ENCODE data around the gene CAGE1.

The CAGE1 gene

DNA sequence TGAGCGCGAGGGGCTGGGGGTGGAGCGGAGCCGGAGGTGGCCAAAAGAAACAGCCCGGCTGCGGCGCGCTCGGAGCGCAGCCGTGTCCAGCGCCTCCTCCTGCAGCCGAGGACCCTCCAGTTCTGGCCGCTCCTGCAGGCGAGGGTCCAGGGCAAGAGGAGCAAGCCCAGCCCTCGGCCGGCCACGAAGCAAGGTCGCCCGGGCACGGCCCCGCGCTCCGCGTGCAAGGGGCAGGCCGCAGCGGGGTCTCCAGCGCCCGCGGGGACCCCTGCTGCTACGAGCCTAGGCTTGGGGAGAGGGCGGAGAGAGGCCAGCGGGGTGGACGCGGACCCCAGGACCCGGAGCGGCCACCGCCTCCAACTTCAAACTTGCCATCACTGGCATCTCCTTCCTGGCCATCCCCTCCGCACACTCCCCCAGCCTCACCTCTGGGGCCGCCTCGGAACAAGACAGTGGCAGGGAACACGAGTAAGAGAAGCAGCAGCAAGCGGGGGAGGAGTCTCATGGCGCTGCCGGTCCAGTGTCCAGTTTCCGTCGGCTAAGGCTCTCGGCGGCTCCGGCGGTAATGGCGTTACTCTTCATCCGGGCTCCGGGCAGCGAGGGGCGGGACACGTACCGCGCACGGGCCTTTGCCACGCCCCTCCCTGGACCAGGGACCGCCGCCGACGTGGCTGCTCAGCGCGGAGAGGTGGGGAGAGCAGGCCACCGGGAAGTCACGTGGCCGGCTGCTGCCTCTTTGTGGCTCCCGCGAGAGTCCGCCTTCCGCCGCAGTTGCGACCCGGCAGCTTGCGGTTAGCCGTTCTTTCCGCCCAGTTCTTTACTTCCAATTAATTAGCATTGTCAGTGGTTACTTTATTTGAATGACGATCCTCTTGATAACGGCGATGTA is 76.7 kb downstream of the CAGE1 start, which contains the start of gene SSR1:
Gene SSR1 (minus strand): TSS at position 584 of the 889 bp plus-strand sequence. CDS start 79 bp downstream, at position 505.
- no CpG with 5 or more reads among the region's 83 CpGs for WGBS, 2 donors (ENCODE audit: extremely low coverage in 2 of 2, insufficient read length in 2 of 2, insufficient replicate concordance in 1 of 2)
- H2BK120ac ChIP-seq (ENCODE audit: low read depth, low read length): no peak within 1 kb of the TSS
- H3K4ac ChIP-seq (ENCODE audit: low read length): peak within 1 kb of the TSS; percentile 67
- peaks cover 5% of the 10 kb centered on the region for H3K79me1 ChIP-seq (ENCODE audit: low read depth, low read length)
- peak within 1 kb of the TSS; percentile 94 for H2BK5ac ChIP-seq (ENCODE audit: low read length)
- H3K4me2 ChIP-seq (ENCODE audit: insufficient read depth, low read length, poor library complexity, severe bottlenecking): peak within 1 kb of the TSS; percentile 73
- peaks cover 0 to 5% of the 10 kb centered on the region in 2 donors for H3K4me1 ChIP-seq (ENCODE audit: control insufficient read depth in 2 of 2, insufficient read depth in 1 of 2, low read depth in 1 of 2, low read length in 2 of 2)
- peak within 1 kb of the TSS; percentile 60 to 88 for H3K4me3 ChIP-seq (ENCODE audit: low read length in 2 of 2)
- H3K27ac ChIP-seq (replicated peaks; ENCODE audit: low read length): peak within 1 kb of the TSS; percentile 99
- peak within 1 kb of the TSS; percentile 95 for H3K23ac ChIP-seq (ENCODE audit: low read depth, low read length, poor library complexity)
- peaks cover 7 to 25% of the 10 kb centered on the region in 2 donors for H3K36me3 ChIP-seq (replicated peaks in 1 of 2; ENCODE audit: control insufficient read depth in 2 of 2, insufficient read depth in 2 of 2, low read length in 2 of 2)
- peak within 1 kb of the TSS; percentile 73 for H2BK15ac ChIP-seq (ENCODE audit: low read length)
- H2AFZ ChIP-seq (ENCODE audit: low read length): peak within 1 kb of the TSS; percentile 95
- H3K14ac ChIP-seq (ENCODE audit: low read length): peak within 1 kb of the TSS; percentile 95
- peak within 1 kb of the TSS; percentile 98 for H3K18ac ChIP-seq (ENCODE audit: low read length)
- peak; percentile 96 for DNase-seq (ENCODE audit: low spot score)
- peak within 1 kb of the TSS; percentile 97 for H2AK5ac ChIP-seq (ENCODE audit: low read depth, low read length)
- H3K9ac ChIP-seq (ENCODE audit: low read depth, low read length, poor library complexity): peak within 1 kb of the TSS; percentile 99
- H2BK12ac ChIP-seq (ENCODE audit: low read length): peak within 1 kb of the TSS; percentile 22
- peak within 1 kb of the TSS; percentile 92 for H4K8ac ChIP-seq (ENCODE audit: low read depth, low read length)
- peaks cover 0 to 4% of the 10 kb centered on the region in 2 donors for H3K9me3 ChIP-seq (replicated peaks in 1 of 2; ENCODE audit: control insufficient read depth in 2 of 2, insufficient read depth in 1 of 2, low read depth in 1 of 2, low read length in 2 of 2)
- H4K91ac ChIP-seq (ENCODE audit: low read depth, low read length, poor library complexity): peak within 1 kb of the TSS; percentile 39
- H3K27me3 ChIP-seq (ENCODE audit: control insufficient read depth in 3 of 3, insufficient read depth in 3 of 3, low read depth in 1 of 3, low read length in 3 of 3): no peaks in the 10 kb centered on the region

- Histone ChIP-seq H3K36me3 (replicated peaks in 1 of 2; ENCODE audit: control insufficient read depth in 2 of 2, insufficient read depth in 2 of 2, low read length in 2 of 2) (peaks cover 8 to 33% of the 10 kb centered on the region in 2 donors), H4K91ac (ENCODE audit: low read depth, low read length, poor library complexity) (peak overlapping the region; percentile 39), H3K18ac (ENCODE audit: low read length) (peak overlapping the region; percentile 98), H3K9ac (ENCODE audit: low read depth, low read length, poor library complexity) (peak overlapping the region; percentile 99), H3K79me1 (ENCODE audit: low read depth, low read length) (peaks cover 5% of the 10 kb centered on the region), H3K27ac (replicated peaks; ENCODE audit: low read length) (peak overlapping the region; percentile 99), H3K4me1 (ENCODE audit: control insufficient read depth in 2 of 2, insufficient read depth in 1 of 2, low read depth in 1 of 2, low read length in 2 of 2) (peaks cover 0 to 5% of the 10 kb centered on the region in 2 donors), H3K27me3 (ENCODE audit: control insufficient read depth in 3 of 3, insufficient read depth in 3 of 3, low read depth in 1 of 3, low read length in 3 of 3) (no peaks in the 10 kb centered on the region), H2BK5ac (ENCODE audit: low read length) (peak overlapping the region; percentile 94), H3K14ac (ENCODE audit: low read length) (no peak overlapping the region), H2BK12ac (ENCODE audit: low read length) (no peak overlapping the region), H3K4me2 (ENCODE audit: insufficient read depth, low read length, poor library complexity, severe bottlenecking) (peak overlapping the region; percentile 73), H2BK120ac (ENCODE audit: low read depth, low read length) (no peak overlapping the region), H3K4me3 (ENCODE audit: low read length in 2 of 2) (peak overlapping the region; percentile 60 to 88), H2AK5ac (ENCODE audit: low read depth, low read length) (peak overlapping the region; percentile 97), H3K9me3 (replicated peaks in 1 of 2; ENCODE audit: control insufficient read depth in 2 of 2, insufficient read depth in 1 of 2, low read depth in 1 of 2, low read length in 2 of 2) (peaks cover 0 to 4% of the 10 kb centered on the region in 2 donors), H3K23ac (ENCODE audit: low read depth, low read length, poor library complexity) (peak overlapping the region; percentile 95), H2AFZ (ENCODE audit: low read length) (peak overlapping the region; percentile 95), H4K8ac (ENCODE audit: low read depth, low read length) (no peak overlapping the region), H3K4ac (ENCODE audit: low read length) (no peak overlapping the region), H2BK15ac (ENCODE audit: low read length) (no peak overlapping the region)
- DNase-seq (ENCODE audit: low spot score): no peak
- no CpG with 5 or more reads among the region's 17 CpGs for WGBS, 2 donors (ENCODE audit: extremely low coverage in 2 of 2, insufficient read length in 2 of 2, insufficient replicate concordance in 1 of 2)
Measured at GRCh38 chr6:7311917-7312615, 77.5 kb downstream of the CAGE1 start.

- no peak overlapping the region for H3K4me2 ChIP-seq (ENCODE audit: insufficient read depth, low read length, poor library complexity, severe bottlenecking)
- H2AK5ac ChIP-seq (ENCODE audit: low read depth, low read length): no peak overlapping the region
- H3K27ac ChIP-seq (replicated peaks; ENCODE audit: low read length): no peak overlapping the region
- H2AFZ ChIP-seq (ENCODE audit: low read length): no peak overlapping the region
- H3K14ac ChIP-seq (ENCODE audit: low read length): no peak overlapping the region
- H3K4me1 ChIP-seq (ENCODE audit: control insufficient read depth in 2 of 2, insufficient read depth in 1 of 2, low read depth in 1 of 2, low read length in 2 of 2): peaks cover 0 to 5% of the 10 kb centered on the region in 2 donors
- H4K91ac ChIP-seq (ENCODE audit: low read depth, low read length, poor library complexity): no peak overlapping the region
- peak overlapping the region in 1 of 2 donors; percentile 60 for H3K4me3 ChIP-seq (ENCODE audit: low read length in 2 of 2)
- DNase-seq (ENCODE audit: low spot score): no peak
- H3K27me3 ChIP-seq (ENCODE audit: control insufficient read depth in 3 of 3, insufficient read depth in 3 of 3, low read depth in 1 of 3, low read length in 3 of 3): no peaks in the 10 kb centered on the region
- no CpG with 5 or more reads among the region's 1 CpG for WGBS, 2 donors (ENCODE audit: extremely low coverage in 2 of 2, insufficient read length in 2 of 2, insufficient replicate concordance in 1 of 2)
- H2BK120ac ChIP-seq (ENCODE audit: low read depth, low read length): no peak overlapping the region
- no peak overlapping the region for H4K8ac ChIP-seq (ENCODE audit: low read depth, low read length)
- peaks cover 10 to 41% of the 10 kb centered on the region in 2 donors for H3K36me3 ChIP-seq (replicated peaks in 1 of 2; ENCODE audit: control insufficient read depth in 2 of 2, insufficient read depth in 2 of 2, low read length in 2 of 2)
- H3K18ac ChIP-seq (ENCODE audit: low read length): no peak overlapping the region
- H2BK12ac ChIP-seq (ENCODE audit: low read length): no peak overlapping the region
- H2BK15ac ChIP-seq (ENCODE audit: low read length): no peak overlapping the region
- no peak overlapping the region for H3K4ac ChIP-seq (ENCODE audit: low read length)
- no peak overlapping the region for H2BK5ac ChIP-seq (ENCODE audit: low read length)
- H3K23ac ChIP-seq (ENCODE audit: low read depth, low read length, poor library complexity): no peak overlapping the region
- no peak overlapping the region for H3K9ac ChIP-seq (ENCODE audit: low read depth, low read length, poor library complexity)
- H3K9me3 ChIP-seq (replicated peaks in 1 of 2; ENCODE audit: control insufficient read depth in 2 of 2, insufficient read depth in 1 of 2, low read depth in 1 of 2, low read length in 2 of 2): peaks cover 0 to 3% of the 10 kb centered on the region in 2 donors
- H3K79me1 ChIP-seq (ENCODE audit: low read depth, low read length): peaks cover 5% of the 10 kb centered on the region
Measured at GRCh38 chr6:7311176-7311575, 78.4 kb downstream of the CAGE1 start.

DNA sequence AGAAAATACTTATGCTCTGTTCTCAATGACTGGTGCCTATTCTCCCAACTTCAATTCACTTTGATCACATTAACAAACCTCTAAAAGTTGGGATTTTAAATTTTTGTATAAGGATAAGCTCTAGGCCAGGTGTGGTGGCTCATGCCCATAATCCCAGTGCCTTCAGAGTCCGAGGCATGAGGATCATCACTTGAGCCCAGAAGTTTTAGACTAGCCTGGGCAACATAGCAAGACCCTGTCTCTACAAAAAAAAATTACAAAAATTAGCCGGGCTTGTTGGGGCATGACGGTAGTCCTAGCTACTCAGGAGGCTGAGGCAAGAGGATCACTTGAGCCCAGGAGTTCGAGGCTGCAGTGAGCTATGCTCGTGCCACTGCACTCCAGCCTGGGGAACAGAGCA is 80.5 kb downstream of the CAGE1 start:
- Histone ChIP-seq H3K18ac (ENCODE audit: low read length) (no peak overlapping the region), H3K27ac (replicated peaks; ENCODE audit: low read length) (no peak overlapping the region), H3K4me2 (ENCODE audit: insufficient read depth, low read length, poor library complexity, severe bottlenecking) (no peak overlapping the region), H3K36me3 (replicated peaks in 1 of 2; ENCODE audit: control insufficient read depth in 2 of 2, insufficient read depth in 2 of 2, low read length in 2 of 2) (peaks cover 13 to 62% of the 10 kb centered on the region in 2 donors), H3K14ac (ENCODE audit: low read length) (no peak overlapping the region), H3K9ac (ENCODE audit: low read depth, low read length, poor library complexity) (no peak overlapping the region), H3K27me3 (ENCODE audit: control insufficient read depth in 3 of 3, insufficient read depth in 3 of 3, low read depth in 1 of 3, low read length in 3 of 3) (no peaks in the 10 kb centered on the region), H3K4me1 (ENCODE audit: control insufficient read depth in 2 of 2, insufficient read depth in 1 of 2, low read depth in 1 of 2, low read length in 2 of 2) (peaks cover 0 to 5% of the 10 kb centered on the region in 2 donors), H2AFZ (ENCODE audit: low read length) (no peak overlapping the region), H3K9me3 (replicated peaks in 1 of 2; ENCODE audit: control insufficient read depth in 2 of 2, insufficient read depth in 1 of 2, low read depth in 1 of 2, low read length in 2 of 2) (no peaks in the 10 kb centered on the region), H3K4me3 (ENCODE audit: low read length in 2 of 2) (no peak overlapping the region), H2AK5ac (ENCODE audit: low read depth, low read length) (no peak overlapping the region), H4K8ac (ENCODE audit: low read depth, low read length) (no peak overlapping the region), H2BK120ac (ENCODE audit: low read depth, low read length) (no peak overlapping the region), H3K4ac (ENCODE audit: low read length) (no peak overlapping the region), H2BK12ac (ENCODE audit: low read length) (no peak overlapping the region), H2BK5ac (ENCODE audit: low read length) (no peak overlapping the region), H4K91ac (ENCODE audit: low read depth, low read length, poor library complexity) (no peak overlapping the region), H3K23ac (ENCODE audit: low read depth, low read length, poor library complexity) (no peak overlapping the region), H3K79me1 (ENCODE audit: low read depth, low read length) (peaks cover 5% of the 10 kb centered on the region), H2BK15ac (ENCODE audit: low read length) (no peak overlapping the region)
- no CpG with 5 or more reads among the region's 5 CpGs for WGBS, 2 donors (ENCODE audit: extremely low coverage in 2 of 2, insufficient read length in 2 of 2, insufficient replicate concordance in 1 of 2)
- no peak for DNase-seq (ENCODE audit: low spot score)

All from neuronal stem cell (in vitro differentiated cells).